ENCODE data around the gene SCD5. TPM values are rescaled to one million over a fixed set of nuclear protein-coding genes. Genes with fewer than 3 reads are reported as not detected.

The SCD5 gene
- total and polyA plus RNA-seq, 2 experiments from 2014 or later: 0.79 to 1.6 TPM

GRCh38 chr4:82579932-82580331 lies 218.7 kb downstream of the SCD5 start:
- H3K27ac Mint-ChIP-seq: no peak overlapping the region
- Histone ChIP-seq H3K27ac (ENCODE audit: low read depth) (no peak overlapping the region), H2AFZ (no peak overlapping the region), H3K79me2 (replicated peaks; ENCODE audit: insufficient read depth) (no peaks in the 10 kb centered on the region), H3K4me2 (no peak overlapping the region), H3K4me3 (no peak overlapping the region), H3K27me3 (ENCODE audit: insufficient read depth) (no peaks in the 10 kb centered on the region), H4K20me1 (replicated peaks; ENCODE audit: insufficient read depth) (no peaks in the 10 kb centered on the region), H3K9me2 (ENCODE audit: insufficient read depth) (0 out of 2 replicates have a peak, but pooled peaks cover 5% of the 10 kb centered on the region), H3K4me1 (ENCODE audit: insufficient read depth) (peaks cover 17% of the 10 kb centered on the region), H3K36me3 (ENCODE audit: insufficient read depth) (no peaks in the 10 kb centered on the region), H3F3A (replicated peaks; ENCODE audit: low read depth) (0 out of 2 replicates have a peak, but pooled peaks cover 4% of the 10 kb centered on the region)
- peaks cover 29% of the 10 kb centered on the region for H3K4me1 Mint-ChIP-seq
- ATAC-seq (no peak), DNase-seq (ENCODE audit: low spot score) (no peak)
- H3K27me3 Mint-ChIP-seq (ENCODE audit: insufficient read depth, low read depth, poor library complexity): peaks cover 4% of the 10 kb centered on the region
- TF ChIP-seq ZNF114 (CRISPR knock-in tag; IDR thresholded peaks at IDR 0.05): no peak
- no peak for TF ChIP-seq ZNF331 (CRISPR knock-in tag; IDR thresholded peaks at IDR 0.05; ENCODE audit: low read depth)
- no peak for TF ChIP-seq POLR2AphosphoS5 (IDR thresholded peaks at IDR 0.05; ENCODE audit: low read depth)
- no peak for TF ChIP-seq STAT1 (IDR thresholded peaks at IDR 0.05; ENCODE audit: unreplicated experiment)
- TF ChIP-seq NANOG (IDR thresholded peaks at IDR 0.05; ENCODE audit: borderline replicate concordance): no peak
- no peak for TF ChIP-seq REST (IDR thresholded peaks at IDR 0.05; ENCODE audit: unreplicated experiment)
- no peak for TF ChIP-seq EZH2 (IDR thresholded peaks at IDR 0.05; ENCODE audit: low read depth, unreplicated experiment)
- no peak for TF ChIP-seq CTCF (conservative IDR thresholded peaks at IDR 0.05; ENCODE audit: low read depth in 2 of 2)
- no peak for TF ChIP-seq JUNB (IDR thresholded peaks at IDR 0.05; ENCODE audit: unreplicated experiment)
- TF ChIP-seq ETS1 (IDR thresholded peaks at IDR 0.05): no peak
- TF ChIP-seq CREB1 (CRISPR knock-in tag; IDR thresholded peaks at IDR 0.05; ENCODE audit: low read depth): no peak
- no peak for TF ChIP-seq EZH2phosphoT487 (IDR thresholded peaks at IDR 0.05; ENCODE audit: unreplicated experiment)
- TF ChIP-seq ZNF462 (CRISPR knock-in tag; IDR thresholded peaks at IDR 0.05): no peak
- H3K36me3 Mint-ChIP-seq (ENCODE audit: low read depth): no peaks in the 10 kb centered on the region
- H3K9me3 Mint-ChIP-seq: no peaks in the 10 kb centered on the region
- no peak overlapping the region for H3K4me3 Mint-ChIP-seq

All from GM23338 (cell line).